C4-2B (cell line): ENCODE data around the gene GFM1.

Source experiments
- ZFX ChIP-seq: fragments of 450-650 bp; IDR thresholded peaks from 2 replicates; pipeline ENCODE4 v1.6.1; 2017
- TF ChIP-seq, protein P1 (sequence below): fragments of 450-650 bp; conservative IDR thresholded peaks from 2 replicates; pipeline ENCODE4 v1.5.1; 2017; ENCODE audit warnings: mild to moderate bottlenecking

DNA sequence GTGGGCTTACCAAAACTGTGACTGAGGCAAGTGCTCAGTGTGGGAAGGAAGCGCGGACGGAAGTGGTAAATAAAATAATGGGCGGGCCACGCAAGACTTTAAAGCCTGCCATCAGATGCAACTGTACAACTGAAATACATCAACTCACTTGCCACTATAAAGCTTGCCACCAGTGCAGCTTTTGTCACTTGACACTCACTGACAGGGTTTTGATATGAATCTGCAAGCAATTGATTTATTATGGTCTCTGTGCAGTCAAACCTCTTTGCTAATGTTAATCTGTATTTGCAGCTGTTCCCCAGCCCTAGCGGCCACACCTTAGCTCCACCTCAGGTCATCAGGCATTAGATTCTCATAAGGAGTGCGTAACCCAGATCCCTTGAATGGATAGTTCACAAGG lies 2.3 kb upstream of the GFM1 start:
- TF ChIP-seq, protein P1, sequence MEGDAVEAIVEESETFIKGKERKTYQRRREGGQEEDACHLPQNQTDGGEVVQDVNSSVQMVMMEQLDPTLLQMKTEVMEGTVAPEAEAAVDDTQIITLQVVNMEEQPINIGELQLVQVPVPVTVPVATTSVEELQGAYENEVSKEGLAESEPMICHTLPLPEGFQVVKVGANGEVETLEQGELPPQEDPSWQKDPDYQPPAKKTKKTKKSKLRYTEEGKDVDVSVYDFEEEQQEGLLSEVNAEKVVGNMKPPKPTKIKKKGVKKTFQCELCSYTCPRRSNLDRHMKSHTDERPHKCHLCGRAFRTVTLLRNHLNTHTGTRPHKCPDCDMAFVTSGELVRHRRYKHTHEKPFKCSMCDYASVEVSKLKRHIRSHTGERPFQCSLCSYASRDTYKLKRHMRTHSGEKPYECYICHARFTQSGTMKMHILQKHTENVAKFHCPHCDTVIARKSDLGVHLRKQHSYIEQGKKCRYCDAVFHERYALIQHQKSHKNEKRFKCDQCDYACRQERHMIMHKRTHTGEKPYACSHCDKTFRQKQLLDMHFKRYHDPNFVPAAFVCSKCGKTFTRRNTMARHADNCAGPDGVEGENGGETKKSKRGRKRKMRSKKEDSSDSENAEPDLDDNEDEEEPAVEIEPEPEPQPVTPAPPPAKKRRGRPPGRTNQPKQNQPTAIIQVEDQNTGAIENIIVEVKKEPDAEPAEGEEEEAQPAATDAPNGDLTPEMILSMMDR = no peak
- no peak for TF ChIP-seq ZFX
